GM23338 (cell line): ENCODE results near the gene ZNF281. TPM values are rescaled to one million over a fixed set of nuclear protein-coding genes. Genes with fewer than 3 reads are reported as not detected.

Experiments used
- ATAC-seq: fragments of 200-7000 bp; cut with Tn5 transposase; 3 replicates; pipeline ENCODE4 v1.9.1; 2020
- DNase-seq: peaks from one replicate; pipeline ENCODE4 v3.0.0-alpha.2; 2015; ENCODE audit warnings: low spot score
- H2AFZ ChIP-seq: fragments of 200-600 bp; sonication (generic); 2 replicates; pipeline ENCODE4 v1.8.0; 2016; ENCODE audit warnings: antibody characterized with exemption, mild to moderate bottlenecking, moderate library complexity
- H3F3A ChIP-seq: fragments of 200-600 bp; sonication (generic); replicated peaks from 2 replicates; pipeline ENCODE4 v1.8.0; 2017; ENCODE audit warnings: antibody characterized with exemption, mixed run types, low read depth
- H3K27ac ChIP-seq: fragments of 200-600 bp; sonication (generic); 2 replicates; pipeline ENCODE4 v1.6.1; 2016; ENCODE audit warnings: low read depth
- H3K27me3 ChIP-seq: fragments of 200-600 bp; sonication (generic); 2 replicates; pipeline ENCODE4 v1.8.0; 2016; ENCODE audit warnings: mild to moderate bottlenecking, mixed run types, moderate library complexity; ENCODE audit not compliant: insufficient read depth
- H3K36me3 ChIP-seq: fragments of 200-600 bp; sonication (generic); 2 replicates; pipeline ENCODE4 v1.8.0; 2016; ENCODE audit warnings: mild to moderate bottlenecking; ENCODE audit not compliant: insufficient read depth
- H3K4me1 ChIP-seq: fragments of 200-600 bp; sonication (generic); 2 replicates; pipeline ENCODE4 v1.8.0; 2016; ENCODE audit warnings: mild to moderate bottlenecking, moderate library complexity; ENCODE audit not compliant: insufficient read depth
- H3K4me2 ChIP-seq: fragments of 200-600 bp; sonication (generic); 2 replicates; pipeline ENCODE4 v1.7.1; 2017; ENCODE audit warnings: mixed run types
- H3K4me3 ChIP-seq: fragments of 200-600 bp; sonication (generic); 2 replicates; pipeline ENCODE4 v1.6.1; 2016; ENCODE audit warnings: mixed run types
- H3K79me2 ChIP-seq: fragments of 200-600 bp; sonication (generic); replicated peaks from 2 replicates; pipeline ENCODE4 v1.8.0; 2017; ENCODE audit warnings: mild to moderate bottlenecking; ENCODE audit not compliant: insufficient read depth
- H3K9me2 ChIP-seq: fragments of 200-600 bp; sonication (generic); 2 replicates; pipeline ENCODE4 v1.8.0; 2017; ENCODE audit not compliant: insufficient read depth
- H4K20me1 ChIP-seq: fragments of 200-600 bp; sonication (generic); replicated peaks from 2 replicates; pipeline ENCODE4 v1.8.0; 2017; ENCODE audit warnings: mild to moderate bottlenecking; ENCODE audit not compliant: insufficient read depth
- H3K27ac Mint-ChIP-seq: 2 replicates; pipeline ENCODE4 v1.8.0; 2020; ENCODE audit warnings: inconsistent platforms, mild to moderate bottlenecking, moderate library complexity, mixed read lengths
- H3K27me3 Mint-ChIP-seq: 3 replicates; pipeline ENCODE4 v1.8.0; 2022; ENCODE audit warnings: low read depth, mild to moderate bottlenecking, moderate library complexity, mixed read lengths, inconsistent platforms; ENCODE audit not compliant: insufficient read depth, poor library complexity
- H3K36me3 Mint-ChIP-seq: 3 replicates; pipeline ENCODE4 v1.8.0; 2021; ENCODE audit warnings: low read depth, mild to moderate bottlenecking, inconsistent platforms, moderate library complexity, mixed read lengths
- H3K4me1 Mint-ChIP-seq: 3 replicates; pipeline ENCODE4 v1.8.0; 2020; ENCODE audit warnings: mild to moderate bottlenecking, inconsistent platforms, mixed read lengths
- H3K4me3 Mint-ChIP-seq: 3 replicates; pipeline ENCODE4 v1.8.0; 2021; ENCODE audit warnings: moderate library complexity, mild to moderate bottlenecking, inconsistent platforms, mixed read lengths
- H3K9me3 Mint-ChIP-seq: 3 replicates; pipeline ENCODE4 v1.8.0; 2020; ENCODE audit warnings: moderate library complexity, mild to moderate bottlenecking, inconsistent platforms, mixed read lengths
- EZH2 ChIP-seq: fragments of 200-600 bp; sonication (generic); IDR thresholded peaks from one replicate; pipeline ENCODE4 v1.8.0; 2017; ENCODE audit warnings: antibody characterized with exemption, mild to moderate bottlenecking, low read depth; ENCODE audit not compliant: unreplicated experiment
- STAT1 ChIP-seq: IDR thresholded peaks from one replicate; pipeline ENCODE4 v1.6.1; 2016; ENCODE audit warnings: antibody characterized with exemption; ENCODE audit not compliant: unreplicated experiment
- ZNF114 ChIP-seq: fragments of 250-450 bp; sonication (Bioruptor Pico); IDR thresholded peaks from 2 replicates; pipeline ENCODE4 v1.5.0; 2020; ENCODE audit warnings: mild to moderate bottlenecking, moderate library complexity
- polyA plus RNA-seq: library from polyadenylated mRNA; unstranded; fragments of >200 nt; fragmentation: Nextera tagmentation; extraction: Ambion mirVana; gene quantifications from 2 replicates; pipeline ENCODE4 v1.2.1, GENCODE V29; 2016
- total RNA-seq: library from RNA; depleted of rRNA; stranded (reverse); fragments of >200 nt; shearing (Covaris generic); gene quantifications from 2 replicates; pipeline ENCODE4 v1.2.3, GENCODE V29; 2014
- TF ChIP-seq, protein P1 (sequence below), 2 experiments: fragments of 200-600 bp in 1 of 2; sonication (generic) in 1 of 2; conservative IDR thresholded peaks; 2 replicates each; pipeline versions ENCODE4 v1.5.1 to v1.6.1; 2016 to 2017; ENCODE audit warnings: antibody characterized with exemption in 2 of 2, low read depth in 2 of 2, mild to moderate bottlenecking in 2 of 2, moderate library complexity in 1 of 2
- TF ChIP-seq, protein P2 (sequence below): fragments of 250-450 bp; sonication (Bioruptor Pico); IDR thresholded peaks from 2 replicates; pipeline ENCODE4 v1.5.0; 2020; ENCODE audit warnings: mild to moderate bottlenecking, moderate library complexity

Gene ZNF281
- total and polyA plus RNA-seq, 2 experiments from 2014 or later = 62.1 to 79.3 TPM

DNA sequence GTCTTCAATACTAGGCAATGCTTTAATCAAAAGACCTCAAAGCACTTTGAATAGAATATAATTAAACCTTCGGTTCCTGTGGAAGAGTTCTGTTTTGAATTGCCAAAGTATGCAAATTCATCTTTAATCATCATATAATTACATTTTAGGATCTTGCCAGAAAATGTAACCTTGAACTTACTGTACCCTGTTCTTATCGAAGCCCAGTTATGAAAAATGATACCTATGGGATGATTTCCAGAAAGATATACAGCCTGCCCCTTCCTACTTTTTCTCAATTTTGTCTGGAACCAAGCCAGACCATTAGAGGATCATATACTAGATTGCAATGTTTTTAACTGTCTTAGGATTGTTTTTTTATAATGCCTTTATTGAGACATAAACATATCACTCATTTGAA lies 34.0 kb upstream of the ZNF281 start:
- H3K79me2 ChIP-seq = no peaks in the 10 kb centered on the region
- Mint-ChIP-seq H3K4me3 (no peak overlapping the region), H3K9me3 (no peaks in the 10 kb centered on the region), H3K27me3 (peaks cover 2% of the 10 kb centered on the region), H3K4me1 (peaks cover 17% of the 10 kb centered on the region), H3K27ac (no peak overlapping the region), H3K36me3 (peaks cover 40% of the 10 kb centered on the region)
- H3K27me3 ChIP-seq = no peaks in the 10 kb centered on the region
- H4K20me1 ChIP-seq = no peaks in the 10 kb centered on the region; the same call in 1 of the 2 replicates
- DNase-seq (no peak), ATAC-seq (no peak)
- H3K4me2 ChIP-seq = no peak overlapping the region
- H3K9me2 ChIP-seq = no peaks in the 10 kb centered on the region
- peaks cover 6% of the 10 kb centered on the region; the same call in 1 of the 2 replicates for H3F3A ChIP-seq
- H3K27ac ChIP-seq = no peak overlapping the region; the same call in 1 of the 2 replicates
- H3K4me1 ChIP-seq = peaks cover 11% of the 10 kb centered on the region; the same call in 1 of the 2 replicates
- H2AFZ ChIP-seq = no peak overlapping the region
- no peak overlapping the region for H3K4me3 ChIP-seq
- no peaks in the 10 kb centered on the region for H3K36me3 ChIP-seq
- TF ChIP-seq, protein P1, sequence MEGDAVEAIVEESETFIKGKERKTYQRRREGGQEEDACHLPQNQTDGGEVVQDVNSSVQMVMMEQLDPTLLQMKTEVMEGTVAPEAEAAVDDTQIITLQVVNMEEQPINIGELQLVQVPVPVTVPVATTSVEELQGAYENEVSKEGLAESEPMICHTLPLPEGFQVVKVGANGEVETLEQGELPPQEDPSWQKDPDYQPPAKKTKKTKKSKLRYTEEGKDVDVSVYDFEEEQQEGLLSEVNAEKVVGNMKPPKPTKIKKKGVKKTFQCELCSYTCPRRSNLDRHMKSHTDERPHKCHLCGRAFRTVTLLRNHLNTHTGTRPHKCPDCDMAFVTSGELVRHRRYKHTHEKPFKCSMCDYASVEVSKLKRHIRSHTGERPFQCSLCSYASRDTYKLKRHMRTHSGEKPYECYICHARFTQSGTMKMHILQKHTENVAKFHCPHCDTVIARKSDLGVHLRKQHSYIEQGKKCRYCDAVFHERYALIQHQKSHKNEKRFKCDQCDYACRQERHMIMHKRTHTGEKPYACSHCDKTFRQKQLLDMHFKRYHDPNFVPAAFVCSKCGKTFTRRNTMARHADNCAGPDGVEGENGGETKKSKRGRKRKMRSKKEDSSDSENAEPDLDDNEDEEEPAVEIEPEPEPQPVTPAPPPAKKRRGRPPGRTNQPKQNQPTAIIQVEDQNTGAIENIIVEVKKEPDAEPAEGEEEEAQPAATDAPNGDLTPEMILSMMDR (conservative IDR thresholded peaks at IDR 0.05; ENCODE audit: low read depth in 2 of 2) = no peak
- no peak for TF ChIP-seq STAT1
- no peak for TF ChIP-seq ZNF114 (CRISPR knock-in tag)
- no peak for TF ChIP-seq EZH2
- TF ChIP-seq, protein P2, sequence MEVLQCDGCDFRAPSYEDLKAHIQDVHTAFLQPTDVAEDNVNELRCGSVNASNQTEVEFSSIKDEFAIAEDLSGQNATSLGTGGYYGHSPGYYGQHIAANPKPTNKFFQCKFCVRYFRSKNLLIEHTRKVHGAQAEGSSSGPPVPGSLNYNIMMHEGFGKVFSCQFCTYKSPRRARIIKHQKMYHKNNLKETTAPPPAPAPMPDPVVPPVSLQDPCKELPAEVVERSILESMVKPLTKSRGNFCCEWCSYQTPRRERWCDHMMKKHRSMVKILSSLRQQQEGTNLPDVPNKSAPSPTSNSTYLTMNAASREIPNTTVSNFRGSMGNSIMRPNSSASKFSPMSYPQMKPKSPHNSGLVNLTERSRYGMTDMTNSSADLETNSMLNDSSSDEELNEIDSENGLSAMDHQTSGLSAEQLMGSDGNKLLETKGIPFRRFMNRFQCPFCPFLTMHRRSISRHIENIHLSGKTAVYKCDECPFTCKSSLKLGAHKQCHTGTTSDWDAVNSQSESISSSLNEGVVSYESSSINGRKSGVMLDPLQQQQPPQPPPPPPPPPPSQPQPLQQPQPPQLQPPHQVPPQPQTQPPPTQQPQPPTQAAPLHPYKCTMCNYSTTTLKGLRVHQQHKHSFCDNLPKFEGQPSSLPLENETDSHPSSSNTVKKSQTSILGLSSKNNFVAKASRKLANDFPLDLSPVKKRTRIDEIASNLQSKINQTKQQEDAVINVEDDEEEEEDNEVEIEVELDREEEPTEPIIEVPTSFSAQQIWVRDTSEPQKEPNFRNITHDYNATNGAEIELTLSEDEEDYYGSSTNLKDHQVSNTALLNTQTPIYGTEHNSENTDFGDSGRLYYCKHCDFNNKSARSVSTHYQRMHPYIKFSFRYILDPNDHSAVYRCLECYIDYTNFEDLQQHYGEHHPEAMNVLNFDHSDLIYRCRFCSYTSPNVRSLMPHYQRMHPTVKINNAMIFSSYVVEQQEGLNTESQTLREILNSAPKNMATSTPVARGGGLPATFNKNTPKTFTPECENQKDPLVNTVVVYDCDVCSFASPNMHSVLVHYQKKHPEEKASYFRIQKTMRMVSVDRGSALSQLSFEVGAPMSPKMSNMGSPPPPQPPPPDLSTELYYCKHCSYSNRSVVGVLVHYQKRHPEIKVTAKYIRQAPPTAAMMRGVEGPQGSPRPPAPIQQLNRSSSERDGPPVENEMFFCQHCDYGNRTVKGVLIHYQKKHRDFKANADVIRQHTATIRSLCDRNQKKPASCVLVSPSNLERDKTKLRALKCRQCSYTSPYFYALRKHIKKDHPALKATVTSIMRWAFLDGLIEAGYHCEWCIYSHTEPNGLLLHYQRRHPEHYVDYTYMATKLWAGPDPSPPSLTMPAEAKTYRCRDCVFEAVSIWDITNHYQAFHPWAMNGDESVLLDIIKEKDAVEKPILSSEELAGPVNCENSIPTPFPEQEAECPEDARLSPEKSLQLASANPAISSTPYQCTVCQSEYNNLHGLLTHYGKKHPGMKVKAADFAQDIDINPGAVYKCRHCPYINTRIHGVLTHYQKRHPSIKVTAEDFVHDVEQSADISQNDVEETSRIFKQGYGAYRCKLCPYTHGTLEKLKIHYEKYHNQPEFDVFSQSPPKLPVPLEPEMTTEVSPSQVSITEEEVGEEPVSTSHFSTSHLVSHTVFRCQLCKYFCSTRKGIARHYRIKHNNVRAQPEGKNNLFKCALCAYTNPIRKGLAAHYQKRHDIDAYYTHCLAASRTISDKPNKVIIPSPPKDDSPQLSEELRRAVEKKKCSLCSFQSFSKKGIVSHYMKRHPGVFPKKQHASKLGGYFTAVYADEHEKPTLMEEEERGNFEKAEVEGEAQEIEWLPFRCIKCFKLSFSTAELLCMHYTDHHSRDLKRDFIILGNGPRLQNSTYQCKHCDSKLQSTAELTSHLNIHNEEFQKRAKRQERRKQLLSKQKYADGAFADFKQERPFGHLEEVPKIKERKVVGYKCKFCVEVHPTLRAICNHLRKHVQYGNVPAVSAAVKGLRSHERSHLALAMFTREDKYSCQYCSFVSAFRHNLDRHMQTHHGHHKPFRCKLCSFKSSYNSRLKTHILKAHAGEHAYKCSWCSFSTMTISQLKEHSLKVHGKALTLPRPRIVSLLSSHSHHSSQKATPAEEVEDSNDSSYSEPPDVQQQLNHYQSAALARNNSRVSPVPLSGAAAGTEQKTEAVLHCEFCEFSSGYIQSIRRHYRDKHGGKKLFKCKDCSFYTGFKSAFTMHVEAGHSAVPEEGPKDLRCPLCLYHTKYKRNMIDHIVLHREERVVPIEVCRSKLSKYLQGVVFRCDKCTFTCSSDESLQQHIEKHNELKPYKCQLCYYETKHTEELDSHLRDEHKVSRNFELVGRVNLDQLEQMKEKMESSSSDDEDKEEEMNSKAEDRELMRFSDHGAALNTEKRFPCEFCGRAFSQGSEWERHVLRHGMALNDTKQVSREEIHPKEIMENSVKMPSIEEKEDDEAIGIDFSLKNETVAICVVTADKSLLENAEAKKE (CRISPR knock-in tag) = no peak
